ENCODE data around the gene PTPRN2.

Gene PTPRN2

DNA sequence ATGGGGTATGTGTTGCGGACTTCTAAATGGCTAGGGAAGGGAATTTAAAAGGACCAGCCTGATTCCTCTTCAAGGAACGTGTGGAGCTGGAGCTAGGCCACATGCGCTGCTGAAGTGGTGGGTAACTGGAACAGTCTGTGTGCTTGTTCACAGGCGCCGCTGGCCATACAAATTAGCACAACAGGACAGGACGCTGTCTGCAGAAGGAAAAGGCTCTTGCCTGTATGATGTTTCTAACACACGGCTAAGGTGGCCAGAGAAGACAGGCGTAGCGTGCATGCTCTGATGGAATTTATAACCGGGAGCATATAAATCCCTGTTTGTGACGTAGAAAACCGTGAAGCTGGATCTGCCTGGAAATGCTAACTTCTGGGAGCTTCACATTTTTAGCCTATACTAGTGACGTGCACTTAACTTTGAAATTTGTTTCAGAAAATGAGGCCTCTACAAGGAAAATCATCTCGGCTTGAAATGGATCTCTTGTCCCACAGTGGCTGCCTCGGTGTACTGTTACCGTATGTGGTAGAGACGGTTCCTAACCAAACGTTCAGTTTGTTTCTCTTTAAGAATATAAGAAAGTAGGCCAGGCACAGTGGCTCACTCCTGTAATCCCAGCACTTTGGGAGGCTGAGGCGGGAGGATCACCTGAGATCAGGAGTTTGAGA is 569.4 kb downstream of the PTPRN2 start:
- Mint-ChIP-seq H3K27me3 (peaks cover 0 to 11% of the 10 kb centered on the region in 2 donors), H3K4me1 (ENCODE audit: low read depth in 2 of 2) (no peaks in the 10 kb centered on the region), H3K36me3 (ENCODE audit: insufficient read depth) (no peaks in the 10 kb centered on the region), H3K27ac (no peak overlapping the region), H3K9me3 (no peaks in the 10 kb centered on the region), H3K4me3 (no peak overlapping the region)
- ATAC-seq (replicated peaks), result no peak
- no peak for DNase-seq

DNA sequence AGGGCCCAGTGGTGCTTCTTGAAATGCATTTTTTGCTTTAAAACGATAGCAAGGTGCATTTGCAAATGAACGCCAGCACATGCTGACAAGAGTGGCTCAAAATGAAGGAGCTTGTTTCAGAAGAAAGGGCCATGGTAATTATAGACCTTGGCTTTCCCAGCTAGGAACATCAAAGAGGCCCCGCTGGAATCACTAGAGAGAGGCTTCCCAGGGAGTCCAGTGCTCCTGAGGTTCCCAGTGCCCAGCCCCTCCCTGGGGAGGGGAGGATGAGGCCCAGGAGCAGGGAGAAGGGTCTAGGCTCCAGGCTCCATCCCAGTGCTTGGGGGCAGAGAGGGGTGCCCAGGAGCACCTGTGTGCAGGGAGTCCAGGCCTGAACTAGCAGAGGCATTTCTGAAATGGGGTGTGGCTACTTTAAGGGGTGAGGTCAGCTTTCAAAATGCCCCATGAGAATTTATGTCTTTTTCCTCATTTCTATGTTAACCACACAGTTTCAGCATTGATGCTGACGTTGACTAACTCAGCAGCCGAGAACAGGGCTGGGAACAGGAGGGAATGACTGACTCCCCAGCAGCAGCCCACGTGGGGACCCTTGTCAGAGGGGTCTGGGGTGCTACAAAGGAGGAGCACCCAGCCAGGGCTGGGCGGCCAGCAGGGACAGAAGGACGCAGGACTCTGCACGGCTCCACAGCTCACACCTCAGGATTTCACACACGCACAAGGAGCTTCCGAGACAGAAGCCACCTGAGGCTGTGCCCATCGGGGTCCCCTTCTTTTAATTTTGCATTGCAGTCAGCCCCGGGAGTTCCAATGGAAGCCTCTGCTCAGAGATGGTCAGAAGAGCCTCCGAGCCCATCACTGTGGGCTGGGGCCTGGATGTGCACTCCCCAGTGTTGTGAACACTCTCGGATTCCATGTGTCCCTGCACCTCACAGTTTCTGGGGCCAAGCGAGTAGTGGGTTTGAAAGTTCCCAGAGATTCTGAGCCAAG is 570.2 kb downstream of the PTPRN2 start:
- no peak overlapping the region for H3K4me3 Mint-ChIP-seq
- H3K36me3 Mint-ChIP-seq (ENCODE audit: insufficient read depth), result no peaks in the 10 kb centered on the region
- H3K27me3 Mint-ChIP-seq, result peaks cover 0 to 11% of the 10 kb centered on the region in 2 donors
- no peak overlapping the region for H3K27ac Mint-ChIP-seq
- H3K9me3 Mint-ChIP-seq, result no peaks in the 10 kb centered on the region
- ATAC-seq (replicated peaks) (no peak), DNase-seq (no peak)
- H3K4me1 Mint-ChIP-seq (ENCODE audit: low read depth in 2 of 2), result no peaks in the 10 kb centered on the region

DNA sequence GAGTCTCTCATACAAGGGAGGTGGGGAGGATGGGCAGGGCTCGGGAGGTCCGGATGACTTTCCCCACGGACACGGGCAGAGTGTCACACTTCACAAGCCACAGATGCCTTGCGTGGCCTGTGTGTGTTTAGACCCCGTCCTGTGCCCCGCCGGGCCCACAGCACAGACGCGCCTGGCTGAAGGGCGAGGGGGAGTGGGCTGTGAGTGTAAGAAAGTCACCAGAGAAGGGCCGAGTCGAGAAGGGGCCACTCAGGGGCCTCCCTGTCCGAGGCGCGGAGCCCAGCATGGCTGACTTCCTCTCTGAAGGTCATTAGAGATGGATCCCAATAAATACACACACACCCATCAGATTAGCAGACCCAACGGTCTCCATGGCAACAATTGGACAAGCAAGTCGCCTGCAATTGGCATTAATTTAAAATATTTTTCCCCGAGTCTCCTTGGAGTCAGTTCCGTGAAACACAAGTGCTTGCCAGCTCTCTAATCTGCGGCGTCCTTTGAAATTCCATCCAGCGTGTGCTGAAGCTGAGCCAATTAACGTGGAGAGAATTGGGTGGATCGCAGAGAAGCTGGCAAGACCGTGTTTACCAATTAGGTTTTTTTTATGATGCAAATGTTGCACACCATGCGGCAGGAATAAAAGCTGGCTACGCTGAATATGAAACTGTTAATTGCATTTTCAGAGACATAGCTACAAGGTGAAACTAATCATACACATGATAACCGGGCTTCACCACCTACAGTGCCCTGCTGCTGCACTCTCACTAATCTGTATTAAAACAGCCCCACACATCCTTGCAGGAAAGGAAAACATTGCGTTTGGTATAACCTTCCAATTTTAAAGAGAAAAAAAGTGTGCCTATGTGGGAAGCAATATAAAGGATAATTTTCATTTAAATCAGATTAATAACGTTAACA is 571.2 kb downstream of the PTPRN2 start:
- H3K9me3 Mint-ChIP-seq, result no peaks in the 10 kb centered on the region
- H3K36me3 Mint-ChIP-seq (ENCODE audit: insufficient read depth), result no peaks in the 10 kb centered on the region
- DNase-seq, result no peak

DNA sequence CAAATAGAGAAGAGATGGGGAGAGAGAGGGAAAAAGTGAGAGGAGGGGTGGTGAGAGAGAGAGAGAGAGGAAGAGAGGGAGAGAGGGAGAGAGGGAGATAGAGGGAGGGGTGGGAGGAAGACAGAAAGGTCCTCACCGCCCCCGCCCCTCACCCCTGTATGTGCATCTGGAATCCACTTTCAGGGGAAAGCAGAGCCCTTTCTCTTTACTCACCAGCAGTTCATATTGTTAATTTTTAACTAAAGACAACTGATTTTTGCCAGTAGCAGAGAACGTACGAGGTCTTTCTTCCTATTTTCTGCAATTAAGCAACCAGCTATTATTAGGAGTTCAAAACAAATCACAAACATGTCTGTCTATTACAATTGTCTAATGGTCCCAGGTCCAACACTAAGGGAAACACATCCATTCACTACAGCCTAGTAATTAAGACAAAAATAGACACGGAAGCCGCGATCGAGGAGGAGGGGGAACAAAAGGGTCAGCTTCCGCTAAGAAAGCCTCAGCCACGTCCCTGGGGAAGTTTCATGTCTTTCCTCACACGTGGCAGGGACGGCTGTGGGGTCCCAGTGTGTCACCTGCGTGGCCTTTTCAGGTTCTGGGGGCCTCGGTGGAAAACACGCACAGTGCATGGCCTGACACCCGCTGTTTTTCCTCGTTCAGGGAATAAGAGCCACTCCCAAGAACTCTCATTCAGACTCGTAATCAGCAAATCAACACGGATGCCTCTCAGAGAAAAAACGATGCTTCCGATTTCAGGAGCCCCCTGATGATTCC is 572.0 kb downstream of the PTPRN2 start:
- peaks cover 0 to 7% of the 10 kb centered on the region in 2 donors for H3K4me1 Mint-ChIP-seq (ENCODE audit: low read depth in 2 of 2)
- no peaks in the 10 kb centered on the region for H3K9me3 Mint-ChIP-seq
- no peak overlapping the region for H3K27ac Mint-ChIP-seq
- no peak overlapping the region for H3K4me3 Mint-ChIP-seq
- ATAC-seq (replicated peaks) (no peak), DNase-seq (no peak)
- peaks cover 0 to 3% of the 10 kb centered on the region in 2 donors for H3K27me3 Mint-ChIP-seq
- H3K36me3 Mint-ChIP-seq (ENCODE audit: insufficient read depth), result no peaks in the 10 kb centered on the region

More for the DNA sequence above, 571.2 kb downstream of the PTPRN2 start:
- H3K27ac Mint-ChIP-seq, result no peak overlapping the region
- ATAC-seq (replicated peaks), result no peak
- no peaks in the 10 kb centered on the region for H3K4me1 Mint-ChIP-seq (ENCODE audit: low read depth in 2 of 2)
- peaks cover 0 to 11% of the 10 kb centered on the region in 2 donors for H3K27me3 Mint-ChIP-seq
- no peak overlapping the region for H3K4me3 Mint-ChIP-seq

DNA sequence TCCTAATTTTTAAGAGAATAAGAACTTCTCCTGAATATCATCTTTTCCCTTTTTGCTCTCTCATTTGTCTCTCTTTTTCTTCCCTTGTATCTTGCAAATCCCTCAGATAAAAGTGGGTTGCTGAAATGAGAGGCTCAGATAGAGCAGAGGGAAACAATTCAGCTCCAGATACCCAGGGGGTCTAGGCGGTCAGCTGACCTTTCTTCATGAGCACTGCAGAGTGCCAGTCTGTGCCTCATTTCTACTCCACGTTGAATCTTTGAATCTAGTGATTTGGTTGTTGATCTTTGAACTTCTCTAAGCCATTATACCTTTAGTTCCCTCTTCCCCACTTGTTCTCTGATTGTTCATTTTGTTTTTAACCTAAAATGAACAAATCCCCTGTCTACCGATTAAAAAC is 572.6 kb downstream of the PTPRN2 start:
- H3K27me3 Mint-ChIP-seq, result no peaks in the 10 kb centered on the region
- DNase-seq (no peak), ATAC-seq (replicated peaks) (no peak)
- H3K4me1 Mint-ChIP-seq (ENCODE audit: low read depth in 2 of 2), result peaks cover 0 to 7% of the 10 kb centered on the region in 2 donors
- H3K36me3 Mint-ChIP-seq (ENCODE audit: insufficient read depth), result no peaks in the 10 kb centered on the region
- H3K27ac Mint-ChIP-seq, result no peak overlapping the region
- no peaks in the 10 kb centered on the region for H3K9me3 Mint-ChIP-seq
- no peak overlapping the region for H3K4me3 Mint-ChIP-seq

GRCh38 chr7:158013085-158013668 is 574.4 kb downstream of the PTPRN2 start:
- no peak overlapping the region for H3K4me3 Mint-ChIP-seq
- no peaks in the 10 kb centered on the region for H3K36me3 Mint-ChIP-seq (ENCODE audit: insufficient read depth)

GRCh38 chr7:158011941-158012340 is 575.7 kb downstream of the PTPRN2 start:
- H3K4me1 Mint-ChIP-seq (ENCODE audit: low read depth in 2 of 2), result peaks cover 0 to 7% of the 10 kb centered on the region in 2 donors

More at GRCh38 chr7:158013085-158013668, 574.4 kb downstream of the PTPRN2 start:
- ATAC-seq (replicated peaks), result no peak
- no peak for DNase-seq
- Mint-ChIP-seq H3K4me1 (ENCODE audit: low read depth in 2 of 2) (peaks cover 0 to 7% of the 10 kb centered on the region in 2 donors), H3K27ac (no peak overlapping the region), H3K27me3 (no peaks in the 10 kb centered on the region), H3K9me3 (no peaks in the 10 kb centered on the region)

DNA sequence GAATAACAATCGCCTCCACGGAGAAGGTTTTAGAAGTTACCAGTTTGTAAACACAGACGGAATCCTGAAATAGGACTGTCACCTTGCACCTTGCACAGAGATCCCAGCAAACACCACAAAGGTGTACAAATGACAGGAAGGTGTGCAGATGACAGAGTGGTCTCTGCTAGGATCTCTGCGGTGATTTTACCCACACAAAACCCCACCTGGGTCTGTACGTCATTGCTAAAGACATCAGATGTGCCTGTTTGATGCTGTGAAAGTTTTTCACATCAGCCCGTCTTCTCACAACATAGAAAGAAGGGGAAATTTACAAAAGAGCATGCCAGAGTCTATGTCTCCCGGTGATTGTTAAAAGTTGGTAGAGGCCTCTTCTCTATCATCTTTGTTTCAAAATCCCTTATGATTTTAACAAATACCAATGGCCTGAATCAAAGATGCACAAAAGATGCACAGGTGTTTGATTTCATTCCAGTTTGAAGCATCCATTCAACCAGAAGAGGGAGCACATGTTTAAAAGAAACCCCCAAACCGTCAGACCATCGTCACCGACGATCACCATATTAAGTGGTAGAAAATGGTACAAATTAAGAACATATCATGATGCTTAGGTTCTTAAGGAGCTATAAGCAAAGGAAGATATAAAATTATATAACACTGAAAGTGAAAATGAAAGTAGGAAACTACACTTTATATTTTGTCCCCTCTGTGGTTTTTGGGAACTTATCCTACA is 576.5 kb downstream of the PTPRN2 start:
- no peaks in the 10 kb centered on the region for H3K36me3 Mint-ChIP-seq (ENCODE audit: insufficient read depth)
- peak overlapping the region in 1 of 2 donors; percentile 6 for H3K27ac Mint-ChIP-seq
- DNase-seq (no peak), ATAC-seq (replicated peaks) (no peak)
- peak overlapping the region; percentile 24 to 50 for H3K4me3 Mint-ChIP-seq
- peaks cover 0 to 7% of the 10 kb centered on the region in 2 donors for H3K4me1 Mint-ChIP-seq (ENCODE audit: low read depth in 2 of 2)
- H3K9me3 Mint-ChIP-seq, result no peaks in the 10 kb centered on the region
- peaks cover 0 to 3% of the 10 kb centered on the region in 2 donors for H3K27me3 Mint-ChIP-seq

More at GRCh38 chr7:158011941-158012340, 575.7 kb downstream of the PTPRN2 start:
- no peaks in the 10 kb centered on the region for H3K36me3 Mint-ChIP-seq (ENCODE audit: insufficient read depth)
- H3K4me3 Mint-ChIP-seq, result peak overlapping the region; percentile 2 to 50
- ATAC-seq (replicated peaks), result no peak
- no peaks in the 10 kb centered on the region for H3K27me3 Mint-ChIP-seq
- no peak for DNase-seq
- peak overlapping the region in 1 of 2 donors; percentile 6 for H3K27ac Mint-ChIP-seq
- no peaks in the 10 kb centered on the region for H3K9me3 Mint-ChIP-seq

DNA sequence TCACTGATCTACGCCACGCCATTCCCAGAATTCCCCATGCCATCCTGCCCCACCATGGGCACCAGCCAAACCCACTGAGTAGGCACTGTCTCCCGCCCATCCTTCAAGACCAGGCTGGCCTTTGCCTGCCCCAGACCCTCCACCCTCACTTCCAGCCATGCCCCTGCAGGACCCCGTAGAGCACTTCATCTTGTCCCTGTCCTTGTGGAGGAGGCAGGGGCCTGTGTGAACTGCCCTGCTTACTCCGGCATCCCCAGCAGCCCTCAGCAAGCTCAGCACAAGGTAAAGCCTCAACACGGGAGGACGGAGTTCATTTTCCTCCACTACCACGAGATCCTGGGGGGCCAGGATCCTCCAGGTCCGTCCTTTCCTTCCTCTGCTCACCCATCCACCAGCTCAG is 577.7 kb downstream of the PTPRN2 start:
- DNase-seq (no peak), ATAC-seq (replicated peaks) (no peak)
- Mint-ChIP-seq H3K4me1 (ENCODE audit: low read depth in 2 of 2) (peaks cover 0 to 7% of the 10 kb centered on the region in 2 donors), H3K27me3 (peaks cover 0 to 9% of the 10 kb centered on the region in 2 donors), H3K27ac (no peak overlapping the region), H3K36me3 (ENCODE audit: insufficient read depth) (no peaks in the 10 kb centered on the region), H3K4me3 (no peak overlapping the region), H3K9me3 (no peaks in the 10 kb centered on the region)

- Mint-ChIP-seq H3K4me1 (ENCODE audit: low read depth in 2 of 2) (peaks cover 0 to 7% of the 10 kb centered on the region in 2 donors), H3K9me3 (no peaks in the 10 kb centered on the region), H3K4me3 (no peak overlapping the region), H3K36me3 (ENCODE audit: insufficient read depth) (no peaks in the 10 kb centered on the region), H3K27ac (no peak overlapping the region), H3K27me3 (peaks cover 0 to 9% of the 10 kb centered on the region in 2 donors)
- DNase-seq (no peak), ATAC-seq (replicated peaks) (no peak)
These were observed 579.4 kb downstream of the PTPRN2 start for GRCh38 chr7:158008267-158008666.

GRCh38 chr7:158007697-158008257 is 579.8 kb downstream of the PTPRN2 start:
- Mint-ChIP-seq H3K27ac (no peak overlapping the region), H3K9me3 (no peaks in the 10 kb centered on the region), H3K27me3 (peaks cover 0 to 9% of the 10 kb centered on the region in 2 donors), H3K36me3 (ENCODE audit: insufficient read depth) (no peaks in the 10 kb centered on the region), H3K4me1 (ENCODE audit: low read depth in 2 of 2) (peaks cover 0 to 7% of the 10 kb centered on the region in 2 donors), H3K4me3 (no peak overlapping the region)
- DNase-seq (no peak), ATAC-seq (replicated peaks) (no peak)

Measured in effector memory CD8-positive, alpha-beta T cell (primary cell).